H9 (cell line): ENCODE data around the gene OTP. TPM values are rescaled to one million over a fixed set of nuclear protein-coding genes. Genes with fewer than 3 reads are reported as not detected.

ENCODE experiments used
- DNase-seq: peaks from one replicate; pipeline ENCODE4 v3.0.0-alpha.2; 2017
- H2AFZ ChIP-seq: one replicate; pipeline ENCODE4 v1.6.1; 2013; ENCODE audit warnings: mild to moderate bottlenecking, low read length, control low read depth, moderate library complexity
- H2AK5ac ChIP-seq: 2 replicates; pipeline ENCODE4 v1.6.1; 2013; ENCODE audit warnings: low read length, control low read depth, mixed read lengths; ENCODE audit not compliant: insufficient read length
- H2BK120ac ChIP-seq: one replicate; pipeline ENCODE4 v1.6.1; 2013; ENCODE audit warnings: low read depth, mild to moderate bottlenecking, low read length, control low read depth, inconsistent platforms; ENCODE audit not compliant: poor library complexity, severe bottlenecking
- H2BK12ac ChIP-seq: 2 replicates; pipeline ENCODE4 v1.6.1; 2013; ENCODE audit warnings: low read length, control low read depth, mixed read lengths, low read depth; ENCODE audit not compliant: insufficient read length
- H2BK15ac ChIP-seq: 2 replicates; pipeline ENCODE4 v1.6.1; 2013; ENCODE audit warnings: low read depth, low read length, control low read depth
- H2BK20ac ChIP-seq: one replicate; pipeline ENCODE4 v1.6.1; 2013; ENCODE audit warnings: low read depth, mild to moderate bottlenecking, low read length, control low read depth, inconsistent platforms; ENCODE audit not compliant: poor library complexity, severe bottlenecking
- H2BK5ac ChIP-seq: 2 replicates; pipeline ENCODE4 v1.6.1; 2013; ENCODE audit warnings: low read length, control low read depth, mixed read lengths; ENCODE audit not compliant: insufficient read length
- H3K14ac ChIP-seq: 2 replicates; pipeline ENCODE4 v1.6.1; 2013; ENCODE audit warnings: low read length, control low read depth; ENCODE audit not compliant: insufficient read depth
- H3K18ac ChIP-seq: 2 replicates; pipeline ENCODE4 v1.6.1; 2013; ENCODE audit warnings: low read depth, mild to moderate bottlenecking, mixed read lengths, low read length, control low read depth; ENCODE audit not compliant: insufficient read length
- H3K23ac ChIP-seq: 2 replicates; pipeline ENCODE4 v1.6.1; 2013; ENCODE audit warnings: low read length, control low read depth, mixed read lengths, low read depth; ENCODE audit not compliant: insufficient read length
- H3K23me2 ChIP-seq: 2 replicates; pipeline ENCODE4 v1.6.1; 2013; ENCODE audit warnings: low read depth, mild to moderate bottlenecking, mixed read lengths, low read length, control low read depth; ENCODE audit not compliant: insufficient read length, poor library complexity, severe bottlenecking
- H3K27ac ChIP-seq: 2 replicates; pipeline ENCODE4 v1.5.1; 2013; ENCODE audit warnings: low read length, control low read depth, mixed read lengths, low read depth; ENCODE audit not compliant: insufficient read length
- H3K27me3 ChIP-seq: 2 replicates; pipeline ENCODE4 v1.6.1; 2013; ENCODE audit warnings: low read length, control low read depth, inconsistent platforms; ENCODE audit not compliant: insufficient read depth
- H3K4ac ChIP-seq: 2 replicates; pipeline ENCODE4 v1.6.1; 2013; ENCODE audit warnings: low read depth, mild to moderate bottlenecking, control low read depth, inconsistent platforms, low read length, moderate library complexity
- H3K4me1 ChIP-seq: 2 replicates; pipeline ENCODE4 v1.6.1; 2013; ENCODE audit warnings: low read length, control low read depth, inconsistent platforms; ENCODE audit not compliant: insufficient read depth
- H3K4me2 ChIP-seq: 2 replicates; pipeline ENCODE4 v1.6.1; 2013; ENCODE audit warnings: low read length, control low read depth, mixed read lengths; ENCODE audit not compliant: insufficient read length, insufficient read depth
- H3K56ac ChIP-seq: 2 replicates; pipeline ENCODE4 v1.6.1; 2013; ENCODE audit warnings: low read depth, mild to moderate bottlenecking, mixed read lengths, low read length, control low read depth; ENCODE audit not compliant: insufficient read length
- H3K79me1 ChIP-seq: 2 replicates; pipeline ENCODE4 v1.6.1; 2013; ENCODE audit warnings: low read depth, mild to moderate bottlenecking, moderate library complexity, low read length, control low read depth, inconsistent platforms; ENCODE audit not compliant: insufficient read depth, poor library complexity, severe bottlenecking
- H3K79me2 ChIP-seq: 2 replicates; pipeline ENCODE4 v1.6.1; 2013; ENCODE audit warnings: low read length, control low read depth, inconsistent platforms; ENCODE audit not compliant: insufficient read depth
- H3K9ac ChIP-seq: 2 replicates; pipeline ENCODE4 v1.6.1; 2013; ENCODE audit warnings: low read length, control low read depth, mixed read lengths; ENCODE audit not compliant: insufficient read length; ENCODE audit errors: extremely low read depth
- H3K9me3 ChIP-seq: one replicate; pipeline ENCODE4 v1.6.1; 2013; ENCODE audit warnings: low read depth, low read length, inconsistent platforms; ENCODE audit not compliant: control insufficient read depth
- H3T11ph ChIP-seq: one replicate; pipeline ENCODE4 v1.6.1; 2013; ENCODE audit warnings: mild to moderate bottlenecking, low read length, control low read depth, inconsistent platforms
- H4K20me1 ChIP-seq: one replicate; pipeline ENCODE4 v1.6.1; 2013; ENCODE audit not compliant: control insufficient read depth, insufficient read length, insufficient read depth
- H4K5ac ChIP-seq: 2 replicates; pipeline ENCODE4 v1.6.1; 2013; ENCODE audit warnings: low read depth, mild to moderate bottlenecking, mixed read lengths, low read length, control low read depth; ENCODE audit not compliant: insufficient read length
- H4K8ac ChIP-seq: replicated peaks from 2 replicates; pipeline ENCODE4 v1.6.1; 2013; ENCODE audit warnings: low read length, control low read depth, mixed read lengths, low read depth; ENCODE audit not compliant: insufficient read length
- H4K91ac ChIP-seq: 2 replicates; pipeline ENCODE4 v1.6.1; 2013; ENCODE audit warnings: low read depth, mild to moderate bottlenecking, moderate library complexity, mixed read lengths, low read length, control low read depth; ENCODE audit not compliant: insufficient read length
- H3K27ac Mint-ChIP-seq, 3 experiments: 2 replicates in 2 of 3; 3 replicates in 1 of 3; pipeline ENCODE4 v1.8.0; 2020 to 2021; ENCODE audit warnings: mixed read lengths in 3 of 3, mild to moderate bottlenecking in 1 of 3, moderate library complexity in 1 of 3
- H3K27me3 Mint-ChIP-seq: 2 replicates; pipeline ENCODE4 v1.8.0; 2021; ENCODE audit warnings: low read depth, mild to moderate bottlenecking, moderate library complexity, mixed read lengths
- H3K36me3 Mint-ChIP-seq, 3 experiments: 2 replicates in 2 of 3; 3 replicates in 1 of 3; pipeline ENCODE4 v1.8.0; 2020 to 2021; ENCODE audit warnings: low read depth in 3 of 3, mixed read lengths in 3 of 3; ENCODE audit not compliant: insufficient read depth in 1 of 3
- H3K4me1 Mint-ChIP-seq, 2 experiments: 2 replicates each; pipeline ENCODE4 v1.8.0; 2020; ENCODE audit warnings: mixed read lengths in 2 of 2
- H3K4me3 Mint-ChIP-seq, 2 experiments: 2 replicates in 1 of 2; 3 replicates in 1 of 2; pipeline ENCODE4 v1.8.0; 2020 to 2021; ENCODE audit warnings: mild to moderate bottlenecking in 2 of 2, mixed read lengths in 2 of 2, moderate library complexity in 1 of 2
- H3K9me3 Mint-ChIP-seq, 2 experiments: 2 replicates in 1 of 2; 3 replicates in 1 of 2; pipeline ENCODE4 v1.8.0; 2020; ENCODE audit warnings: mild to moderate bottlenecking in 2 of 2, mixed read lengths in 2 of 2, moderate library complexity in 1 of 2
- CTCF ChIP-seq: fragments of 200-600 bp; sonication (generic); conservative IDR thresholded peaks from 3 replicates; pipeline ENCODE4 v1.8.0; 2021; ENCODE audit warnings: antibody characterized with exemption, mild to moderate bottlenecking
- WGBS: extraction: QIAGEN DNeasy Blood & Tissue Kit; methylation state at CpG from one replicate; pipeline ENCODE4 v1.1.7; 2013; ENCODE audit warnings: missing lambda C conversion rate, low lambda C conversion rate, mixed read lengths; ENCODE audit not compliant: insufficient read length; ENCODE audit errors: extremely low coverage; 5-methylcytosine and 5-hydroxymethylcytosine counted together
- total RNA-seq: library from RNA; stranded (reverse); gene quantifications from 2 replicates; pipeline ENCODE4 v1.2.1, GENCODE V29; 2021

OTP gene
- total RNA-seq, 1 experiment from 2014 or later, result not detected

- no peak overlapping the region; a peak in 1 of 7 replicates for H3K27ac Mint-ChIP-seq
- no peaks in the 10 kb centered on the region; a peak in 2 of 7 replicates for H3K36me3 Mint-ChIP-seq
- Histone ChIP-seq H3K14ac (no peak overlapping the region), H3K18ac (no peak overlapping the region), H4K8ac (no peak overlapping the region), H3K79me1 (no peaks in the 10 kb centered on the region), H3K56ac (no peak overlapping the region), H3K27me3 (peaks cover 82% of the 10 kb centered on the region), H4K91ac (no peak overlapping the region), H2AFZ (no peak overlapping the region), H3K4ac (no peak overlapping the region), H3K4me1 (no peaks in the 10 kb centered on the region; the same call in 1 of the 2 replicates), H2BK12ac (no peak overlapping the region), H3K23me2 (peaks cover 7% of the 10 kb centered on the region), H2BK20ac (no peak overlapping the region), H4K5ac (no peak overlapping the region), H3K23ac (no peak overlapping the region), H3K4me2 (peak overlapping the region; percentile 52), H2AK5ac (no peak overlapping the region), H3T11ph (no peak overlapping the region), H4K20me1 (no peaks in the 10 kb centered on the region), H3K9ac (no peak overlapping the region), H3K27ac (no peak overlapping the region), H2BK120ac (no peak overlapping the region), H3K9me3 (no peaks in the 10 kb centered on the region), H2BK5ac (no peak overlapping the region), H3K79me2 (no peaks in the 10 kb centered on the region), H2BK15ac (no peak overlapping the region)
- TF ChIP-seq CTCF, result no peak
- peaks cover 100% of the 10 kb centered on the region for H3K27me3 Mint-ChIP-seq
- H3K4me3 Mint-ChIP-seq, result no peak overlapping the region
- H3K9me3 Mint-ChIP-seq, result peaks cover 0 to 28% of the 10 kb centered on the region in 2 experiments; a peak in 2 of 5 replicates
- WGBS, result no CpG with 5 or more reads among the region's 8 CpGs
- peaks cover 17 to 50% of the 10 kb centered on the region in 2 experiments for H3K4me1 Mint-ChIP-seq
- no peak for DNase-seq
These were observed 5.3 kb downstream of the OTP start for GRCh38 chr5:77633207-77633675.
